GM21717 (cell line): Measurements from ENCODE around the gene SLC12A6.

Experiments
- ATAC-seq: cut with Tn5 transposase; IDR thresholded peaks from one replicate; pipeline ENCODE4 v1.9.1; 2021; ENCODE audit warnings: mild to moderate bottlenecking, moderate library complexity; ENCODE audit not compliant: unreplicated experiment

Gene SLC12A6

GRCh38 chr15:34332553-34333120 lies 4.9 kb downstream of the SLC12A6 start:
- no peak for ATAC-seq

DNA sequence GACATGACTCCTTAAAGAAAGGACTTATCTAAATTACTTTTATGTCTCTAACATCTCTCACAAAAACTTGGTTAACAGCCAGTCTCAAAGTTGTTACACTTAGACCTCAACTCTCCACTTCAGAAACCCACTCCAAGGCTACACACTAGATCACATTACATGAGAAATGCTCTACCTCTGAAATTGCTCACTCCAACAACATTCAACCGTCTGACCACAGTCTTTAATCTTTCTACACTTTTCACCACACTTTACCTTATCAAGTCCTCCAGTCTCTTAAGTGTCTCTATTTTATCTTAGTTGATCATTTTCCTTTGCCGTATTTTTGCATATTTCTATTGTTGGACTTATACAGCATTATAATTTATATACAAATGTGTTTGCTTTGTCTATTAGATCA lies 5.8 kb downstream of the SLC12A6 start:
- ATAC-seq = no peak

DNA sequence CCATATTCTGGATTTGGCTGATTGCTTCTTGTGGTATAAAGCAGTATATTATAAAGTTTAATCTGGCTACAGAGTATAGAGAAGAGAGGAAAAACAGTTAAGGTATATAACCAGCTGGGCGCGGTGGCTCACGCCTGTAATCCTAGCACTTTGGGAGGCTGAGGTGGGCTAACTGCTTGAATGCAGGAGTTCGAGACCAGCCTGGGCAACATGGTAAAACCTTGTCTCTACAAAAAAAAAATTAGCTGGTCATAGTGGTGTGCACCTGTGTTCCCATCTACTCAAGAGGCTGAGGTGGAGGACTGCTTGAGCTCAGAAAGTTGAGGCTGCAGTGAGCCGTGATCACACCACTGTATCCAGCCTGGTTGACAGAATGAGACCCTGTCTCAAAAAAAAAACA lies 7.3 kb downstream of the SLC12A6 start:
- no peak for ATAC-seq

DNA sequence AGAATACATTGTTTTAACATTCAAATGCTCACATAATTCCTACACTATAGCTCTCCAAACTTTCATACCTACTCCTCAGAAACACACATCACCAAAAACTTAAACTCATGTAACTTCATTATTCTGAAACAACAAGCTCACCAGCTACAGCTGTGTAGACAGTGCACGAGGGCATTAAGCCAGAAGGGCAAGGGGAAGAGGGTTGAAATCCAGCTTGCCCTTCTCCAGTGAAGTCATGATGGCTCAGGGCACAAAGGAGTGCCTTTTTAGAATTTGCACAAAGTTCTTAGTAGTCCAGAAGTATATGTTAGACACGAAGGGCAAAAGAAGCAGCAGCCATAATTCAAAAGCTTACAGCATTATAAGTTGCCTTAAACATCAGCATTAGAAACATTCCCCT lies 8.6 kb downstream of the SLC12A6 start:
- no peak for ATAC-seq

DNA sequence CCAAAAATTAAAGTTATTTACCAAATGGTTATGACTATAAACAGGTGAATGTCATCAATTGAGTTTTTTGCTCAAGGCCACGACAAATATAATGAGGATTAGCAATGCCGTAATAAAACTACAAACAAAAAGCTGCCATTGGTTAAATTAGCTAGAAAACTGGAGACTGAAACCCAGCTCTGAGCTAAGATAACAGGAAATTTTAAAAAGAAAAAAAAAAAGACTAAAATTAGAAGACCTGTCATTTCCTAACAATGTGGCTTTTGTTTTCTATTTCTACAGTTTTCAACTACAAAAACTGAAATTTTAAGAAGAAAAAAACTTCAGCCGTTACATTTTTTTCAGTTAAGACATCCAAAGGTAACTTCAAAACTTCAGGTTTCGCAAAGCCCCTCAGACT lies 9.7 kb downstream of the SLC12A6 start:
- no peak for ATAC-seq

- no peak for ATAC-seq
Measured at GRCh38 chr15:34325368-34325767, 12.2 kb downstream of the SLC12A6 start.

DNA sequence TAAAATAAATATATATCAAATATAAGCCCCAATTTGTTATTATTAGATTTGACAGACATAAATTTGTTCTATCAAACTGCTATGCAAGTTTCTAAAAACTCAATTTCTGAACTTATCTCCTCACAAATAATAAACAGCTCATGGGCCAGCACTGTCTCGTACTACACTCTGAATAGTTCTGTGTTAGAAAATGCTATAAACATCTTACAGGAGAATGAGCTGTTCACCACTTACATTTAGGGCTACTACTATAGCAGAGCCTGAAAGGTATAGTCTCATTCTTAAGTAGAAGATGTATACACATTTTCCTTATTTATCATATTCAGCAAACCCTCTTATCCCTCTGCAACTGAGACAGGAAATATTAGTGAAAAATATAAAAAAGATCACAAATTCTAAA lies 12.6 kb downstream of the SLC12A6 start:
- no peak for ATAC-seq

DNA sequence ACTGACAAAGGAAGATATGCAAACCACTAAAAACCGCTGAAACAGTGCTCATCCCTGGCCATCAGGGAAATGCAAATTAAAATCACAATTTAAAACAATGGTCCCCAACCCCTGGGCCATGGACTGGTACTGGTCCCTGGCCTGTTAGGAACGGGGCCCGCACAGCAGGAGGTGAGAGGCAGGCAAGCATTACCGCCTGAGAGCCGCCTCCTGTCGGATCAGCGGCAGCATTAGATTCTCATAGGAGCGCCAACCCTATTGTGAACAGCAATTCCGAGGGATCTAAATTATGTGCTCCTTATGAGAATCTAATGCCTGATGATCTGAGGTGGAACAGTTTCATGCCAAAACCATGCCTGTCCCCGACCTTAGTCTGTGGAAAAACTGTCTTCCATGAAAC lies 14.4 kb downstream of the SLC12A6 start:
- ATAC-seq = no peak

DNA sequence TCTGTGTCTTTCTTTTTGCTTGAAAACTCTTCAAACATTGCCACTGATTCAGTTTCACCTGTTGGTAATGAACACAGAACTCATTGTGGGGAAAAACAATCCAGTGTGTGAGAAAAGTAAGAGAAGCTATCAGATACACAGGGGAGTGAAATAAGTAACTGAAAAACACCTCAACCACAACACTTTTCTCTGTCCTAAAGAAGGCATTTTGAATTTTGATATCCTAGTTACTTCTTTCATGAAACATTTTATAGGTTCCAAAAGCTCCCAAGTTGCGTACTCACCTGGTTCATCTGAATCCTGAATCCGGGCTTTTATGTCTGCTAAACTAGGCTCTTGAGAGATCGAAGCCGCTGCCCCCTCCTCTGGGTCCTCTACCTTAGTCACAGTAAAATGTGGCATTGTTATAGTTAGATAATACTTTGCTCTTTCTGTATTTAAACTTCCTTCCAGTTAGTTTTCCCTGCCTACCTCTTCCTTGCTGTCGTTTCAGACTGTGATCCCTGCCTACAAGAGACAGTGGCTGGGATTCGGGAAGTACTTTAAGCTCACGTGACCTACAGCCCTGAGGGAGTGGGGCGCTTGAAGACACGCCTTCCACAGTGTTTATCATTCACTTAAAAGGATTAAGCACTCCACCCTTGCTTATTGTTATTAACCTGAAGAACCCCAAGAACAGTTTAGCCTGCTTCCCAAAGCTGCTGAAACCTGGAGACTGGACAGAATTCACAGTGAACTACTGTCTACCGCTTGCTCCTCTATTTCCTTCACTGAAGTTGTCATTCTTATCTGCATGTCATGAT lies 19.1 kb downstream of the SLC12A6 start:
- peak; percentile 57 for ATAC-seq

DNA sequence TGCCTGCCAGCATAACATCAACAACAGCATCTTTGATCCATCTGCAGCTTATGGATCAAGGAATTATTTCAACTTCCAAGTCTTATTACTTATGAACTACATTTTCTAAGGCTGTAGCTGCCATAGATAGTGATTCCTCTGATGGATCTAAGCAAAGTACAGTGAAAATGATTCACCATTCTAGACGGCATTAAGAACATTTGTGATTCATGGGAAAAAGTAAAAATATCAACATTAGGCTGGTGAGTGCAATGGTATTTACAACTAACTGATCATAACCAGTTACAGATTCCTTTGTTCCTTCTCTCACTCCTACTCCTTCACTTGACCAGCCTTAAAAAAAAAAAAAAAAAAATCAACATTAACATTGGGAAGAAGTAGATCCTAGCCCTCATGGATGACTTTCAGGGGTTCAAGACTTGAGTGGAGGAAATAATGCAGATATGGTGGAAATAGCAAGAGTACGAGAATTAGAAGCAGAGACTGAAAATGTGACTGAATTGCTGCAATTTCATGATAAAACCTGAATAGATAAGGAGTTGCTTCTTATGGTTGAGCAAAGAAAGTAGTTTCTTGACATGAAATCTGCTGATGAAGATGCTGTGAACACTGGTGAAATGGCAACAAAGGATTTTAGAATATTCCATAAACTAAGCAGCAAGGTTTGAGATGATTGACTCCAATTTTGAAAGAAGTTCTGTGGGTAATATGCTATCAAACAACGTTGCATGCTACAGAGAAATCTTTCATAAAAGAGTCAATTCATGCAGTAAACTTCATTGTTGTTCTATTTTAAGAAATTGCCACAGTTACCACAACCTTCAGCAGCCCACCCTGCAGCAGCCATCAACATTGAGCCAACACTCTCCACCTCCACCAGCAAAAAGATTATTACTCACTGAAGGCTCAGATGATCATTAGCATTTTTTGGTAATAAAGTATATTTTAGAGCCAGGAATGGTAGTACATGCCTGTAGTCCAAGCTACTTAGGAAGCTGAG lies 22.8 kb downstream of the SLC12A6 start:
- no peak for ATAC-seq

DNA sequence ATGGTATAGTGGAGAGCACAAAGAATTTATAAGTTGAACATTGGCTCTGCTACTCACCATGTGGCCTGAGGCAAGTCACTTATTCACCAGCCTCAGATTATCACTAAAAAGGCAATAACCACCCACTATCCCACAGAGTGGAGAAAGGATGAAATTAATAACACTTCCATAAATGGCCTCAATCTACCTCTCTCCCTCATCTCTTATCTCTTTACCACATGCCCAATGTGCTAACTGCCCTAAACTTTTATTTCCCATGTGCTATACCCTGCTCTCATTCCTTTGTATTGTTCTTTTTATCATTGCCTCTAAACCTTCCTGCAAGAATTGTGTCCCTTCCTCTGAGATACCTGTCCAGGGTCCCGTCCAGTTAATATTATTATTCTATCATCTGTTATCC lies 26.0 kb downstream of the SLC12A6 start:
- no peak for ATAC-seq

DNA sequence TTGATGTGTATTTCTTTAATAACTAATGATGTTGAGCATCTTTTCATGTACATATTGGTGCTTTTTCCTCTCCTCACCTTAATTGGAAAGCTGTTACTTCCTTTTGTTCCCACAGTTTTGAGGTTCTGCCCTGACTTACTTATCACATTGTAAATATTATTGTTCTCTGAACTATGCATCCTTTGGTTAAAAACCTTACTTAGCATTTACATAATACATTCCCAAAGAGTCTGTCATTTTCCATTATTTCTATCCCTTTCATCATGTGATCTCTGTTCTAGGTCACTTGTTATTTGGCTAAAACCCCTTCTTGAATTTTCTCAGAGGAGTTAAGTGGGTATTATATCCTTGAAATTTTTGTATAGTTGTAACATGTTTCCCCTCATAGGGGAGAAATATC lies 33.0 kb downstream of the SLC12A6 start:
- no peak for ATAC-seq

DNA sequence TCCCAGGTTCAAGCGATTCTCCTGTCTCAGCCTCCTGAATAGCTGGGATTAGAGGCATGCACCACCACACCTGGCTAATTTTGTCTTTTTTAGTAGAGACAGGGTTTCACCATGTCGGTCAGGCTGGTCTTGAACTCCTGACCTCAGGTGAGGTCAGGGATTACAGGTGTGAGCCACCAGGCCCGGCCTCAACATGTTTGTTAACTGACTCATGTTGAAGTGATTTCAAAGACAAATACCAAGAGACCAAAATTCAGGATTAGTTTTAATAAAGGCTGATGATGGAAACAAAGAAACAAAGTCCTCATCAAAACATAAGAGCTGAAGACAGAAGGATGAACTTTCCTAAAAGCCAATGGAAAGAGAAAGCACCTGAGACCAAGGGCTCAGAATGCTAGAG lies 36.5 kb downstream of the SLC12A6 start:
- ATAC-seq = no peak

- no peak for ATAC-seq
Measured at GRCh38 chr15:34297059-34297458, 40.5 kb downstream of the SLC12A6 start.

GRCh38 chr15:34292621-34293020 lies 45.0 kb downstream of the SLC12A6 start:
- no peak for ATAC-seq

- ATAC-seq = no peak
Measured at GRCh38 chr15:34284937-34285336, 52.6 kb downstream of the SLC12A6 start.

- ATAC-seq = no peak
Measured at GRCh38 chr15:34282384-34282783, 55.2 kb downstream of the SLC12A6 start.

GRCh38 chr15:34280193-34280592 lies 57.4 kb downstream of the SLC12A6 start:
- ATAC-seq = no peak

GRCh38 chr15:34279368-34279767 lies 58.2 kb downstream of the SLC12A6 start:
- no peak for ATAC-seq

- no peak for ATAC-seq
Measured at GRCh38 chr15:34275721-34276120, 61.9 kb downstream of the SLC12A6 start.

- ATAC-seq = no peak
Measured at GRCh38 chr15:34275154-34275553, 62.4 kb downstream of the SLC12A6 start.

DNA sequence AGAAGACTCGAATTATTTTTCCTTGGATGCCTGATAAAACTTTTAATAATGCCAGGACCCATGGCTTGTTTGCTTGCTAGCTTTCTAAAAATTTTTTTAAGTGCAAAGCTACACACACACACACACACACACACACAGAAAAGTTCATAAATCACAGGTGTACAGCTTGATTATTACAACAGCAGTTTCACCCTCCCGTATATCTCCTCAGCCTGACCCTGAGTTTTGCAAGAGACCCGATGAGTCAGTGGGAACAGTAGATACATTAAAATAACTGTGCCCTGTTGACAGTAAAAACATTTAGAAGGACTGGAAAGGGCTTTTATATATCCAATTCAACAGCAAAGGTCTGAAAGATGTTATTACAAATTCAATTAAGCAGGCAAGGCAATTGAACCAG lies 66.1 kb downstream of the SLC12A6 start:
- ATAC-seq = no peak
